Measurements from ENCODE around the gene NINJ1.
"Not testable (repeated sequence)": the region's sequence is repeated elsewhere in the genome, so short reads cannot be mapped to it uniquely, and the experiment has no call there.

Gene NINJ1

DNA sequence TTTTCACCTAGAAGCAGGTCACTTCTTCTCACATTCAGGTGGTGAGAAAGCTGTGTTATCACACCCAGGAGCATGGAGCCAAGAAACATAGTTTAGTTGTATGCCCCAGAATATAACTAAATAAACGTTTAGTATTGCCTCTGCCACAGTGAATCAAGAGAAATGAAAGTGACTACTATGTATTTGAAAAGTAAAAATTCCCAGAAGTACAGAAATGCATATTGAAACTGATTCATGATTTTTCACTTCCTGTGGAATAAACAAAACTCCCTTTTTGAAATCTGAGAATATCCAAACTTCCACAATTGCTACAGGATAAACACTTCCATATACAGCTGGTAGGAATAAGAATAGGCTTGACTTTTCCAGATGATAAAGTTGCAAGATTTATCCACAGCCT, 15.3 kb upstream of the NINJ1 start:
- no peak overlapping the region for H3K9ac ChIP-seq (ENCODE audit: low read depth, low read length, poor library complexity, severe bottlenecking)
- TF ChIP-seq EZH2phosphoT487 (IDR thresholded peaks at IDR 0.05; ENCODE audit: borderline replicate concordance) (no peak), CTCF (conservative IDR thresholded peaks at IDR 0.05; ENCODE audit: low read length) (no peak)
- H3K27me3 ChIP-seq (ENCODE audit: insufficient read depth, low read length, poor library complexity, severe bottlenecking): no peaks in the 10 kb centered on the region
- H3K9me2 ChIP-seq (replicated peaks; ENCODE audit: low read depth, low read length): no peaks in the 10 kb centered on the region
- H3K9me3 ChIP-seq (ENCODE audit: insufficient read depth, low read depth, low read length): no peaks in the 10 kb centered on the region
- no peaks in the 10 kb centered on the region for H3F3A ChIP-seq (ENCODE audit: low read depth)
- no peaks in the 10 kb centered on the region for H3K79me2 ChIP-seq (ENCODE audit: insufficient read depth, low read length)
- no peak overlapping the region for H2AFZ ChIP-seq (ENCODE audit: low read length)
- H3K4me3 ChIP-seq (ENCODE audit: low read length, poor library complexity, severe bottlenecking): no peak overlapping the region
- H4K20me1 ChIP-seq (ENCODE audit: insufficient read depth, low read length, poor library complexity, severe bottlenecking): no peaks in the 10 kb centered on the region
- H3K36me3 ChIP-seq (ENCODE audit: insufficient read depth, low read length): no peaks in the 10 kb centered on the region
- H3K4me1 ChIP-seq (ENCODE audit: insufficient read depth, low read length, poor library complexity, severe bottlenecking): peaks cover 1% of the 10 kb centered on the region
- no peak overlapping the region for H3K4me2 ChIP-seq (ENCODE audit: low read depth, low read length, poor library complexity, severe bottlenecking)

- H3K36me3 ChIP-seq (ENCODE audit: insufficient read depth, low read length): no peaks in the 10 kb centered on the region
- H3K4me2 ChIP-seq (ENCODE audit: low read depth, low read length, poor library complexity, severe bottlenecking): no peak overlapping the region
- no peaks in the 10 kb centered on the region for H3F3A ChIP-seq (ENCODE audit: low read depth)
- no peak overlapping the region for H3K9ac ChIP-seq (ENCODE audit: low read depth, low read length, poor library complexity, severe bottlenecking)
- H3K4me3 ChIP-seq (ENCODE audit: low read length, poor library complexity, severe bottlenecking): no peak overlapping the region
- no peaks in the 10 kb centered on the region for H3K9me3 ChIP-seq (ENCODE audit: insufficient read depth, low read depth, low read length)
- no peaks in the 10 kb centered on the region for H3K9me2 ChIP-seq (replicated peaks; ENCODE audit: low read depth, low read length)
- no peak overlapping the region for H2AFZ ChIP-seq (ENCODE audit: low read length)
- no peaks in the 10 kb centered on the region for H3K79me2 ChIP-seq (ENCODE audit: insufficient read depth, low read length)
- TF ChIP-seq CTCF (conservative IDR thresholded peaks at IDR 0.05; ENCODE audit: low read length) (no peak), EZH2phosphoT487 (IDR thresholded peaks at IDR 0.05; ENCODE audit: borderline replicate concordance) (no peak)
- no peaks in the 10 kb centered on the region for H4K20me1 ChIP-seq (ENCODE audit: insufficient read depth, low read length, poor library complexity, severe bottlenecking)
- H3K4me1 ChIP-seq (ENCODE audit: insufficient read depth, low read length, poor library complexity, severe bottlenecking): peaks cover 7% of the 10 kb centered on the region
- H3K27me3 ChIP-seq (ENCODE audit: insufficient read depth, low read length, poor library complexity, severe bottlenecking): no peaks in the 10 kb centered on the region
Observed at GRCh38 chr9:93148721-93149120, 14.7 kb upstream of the NINJ1 start.

GRCh38 chr9:93147632-93148031, 13.6 kb upstream of the NINJ1 start:
- no peaks in the 10 kb centered on the region for H3K27me3 ChIP-seq (ENCODE audit: insufficient read depth, low read length, poor library complexity, severe bottlenecking)
- no peaks in the 10 kb centered on the region for H3K36me3 ChIP-seq (ENCODE audit: insufficient read depth, low read length)
- H3K4me2 ChIP-seq (ENCODE audit: low read depth, low read length, poor library complexity, severe bottlenecking): no peak overlapping the region
- H3K79me2 ChIP-seq (ENCODE audit: insufficient read depth, low read length): no peaks in the 10 kb centered on the region
- TF ChIP-seq CTCF (conservative IDR thresholded peaks at IDR 0.05; ENCODE audit: low read length) (no peak), EZH2phosphoT487 (IDR thresholded peaks at IDR 0.05; ENCODE audit: borderline replicate concordance) (no peak)
- no peaks in the 10 kb centered on the region for H3K9me2 ChIP-seq (replicated peaks; ENCODE audit: low read depth, low read length)
- H3K4me3 ChIP-seq (ENCODE audit: low read length, poor library complexity, severe bottlenecking): no peak overlapping the region
- no peaks in the 10 kb centered on the region for H3F3A ChIP-seq (ENCODE audit: low read depth)
- H4K20me1 ChIP-seq (ENCODE audit: insufficient read depth, low read length, poor library complexity, severe bottlenecking): no peaks in the 10 kb centered on the region
- H2AFZ ChIP-seq (ENCODE audit: low read length): no peak overlapping the region
- H3K4me1 ChIP-seq (ENCODE audit: insufficient read depth, low read length, poor library complexity, severe bottlenecking): peaks cover 7% of the 10 kb centered on the region
- H3K9ac ChIP-seq (ENCODE audit: low read depth, low read length, poor library complexity, severe bottlenecking): no peak overlapping the region
- no peaks in the 10 kb centered on the region for H3K9me3 ChIP-seq (ENCODE audit: insufficient read depth, low read depth, low read length)

DNA sequence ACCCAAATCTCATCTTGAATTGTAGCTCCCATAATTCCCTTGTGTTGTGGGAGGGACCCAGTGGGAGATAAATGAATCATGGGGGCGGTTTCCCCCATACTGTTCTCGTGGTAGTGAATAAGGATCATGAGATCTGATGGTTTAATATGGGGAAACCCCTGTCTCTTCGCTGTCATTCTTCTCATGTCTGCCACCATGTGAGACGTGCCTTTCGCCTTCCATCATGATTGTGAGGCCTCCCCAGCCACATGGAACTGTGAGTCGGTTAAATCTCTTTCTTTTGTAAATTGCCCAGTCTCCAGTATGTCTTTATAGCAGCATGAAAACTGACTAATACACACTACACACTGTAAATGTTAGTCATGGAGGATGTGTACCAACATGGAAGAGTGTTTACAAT, 12.6 kb upstream of the NINJ1 start:
- not testable (repeated sequence) for H3K9me2 ChIP-seq (replicated peaks; ENCODE audit: low read depth, low read length); H3K36me3 ChIP-seq (ENCODE audit: insufficient read depth, low read length); H3K9me3 ChIP-seq (ENCODE audit: insufficient read depth, low read depth, low read length); H4K20me1 ChIP-seq (ENCODE audit: insufficient read depth, low read length, poor library complexity, severe bottlenecking); H3K27me3 ChIP-seq (ENCODE audit: insufficient read depth, low read length, poor library complexity, severe bottlenecking); H3K79me2 ChIP-seq (ENCODE audit: insufficient read depth, low read length); H2AFZ ChIP-seq (ENCODE audit: low read length); H3K4me1 ChIP-seq (ENCODE audit: insufficient read depth, low read length, poor library complexity, severe bottlenecking); H3K4me3 ChIP-seq (ENCODE audit: low read length, poor library complexity, severe bottlenecking); H3K9ac ChIP-seq (ENCODE audit: low read depth, low read length, poor library complexity, severe bottlenecking); H3F3A ChIP-seq (ENCODE audit: low read depth); H3K4me2 ChIP-seq (ENCODE audit: low read depth, low read length, poor library complexity, severe bottlenecking)

All from Loucy (cell line).